CD1c-positive myeloid dendritic cell (primary cell): ENCODE measurements around the gene PTPRF.
"Not testable (repeated sequence)": the region's sequence is repeated elsewhere in the genome, so short reads cannot be mapped to it uniquely, and the experiment has no call there.

ENCODE experiments used
- DNase-seq: peaks from one replicate; pipeline ENCODE4 v3.0.0-alpha.2; 2016; ENCODE audit errors: extremely low spot score

PTPRF gene

GRCh38 chr1:43537423-43538142, 6.9 kb downstream of the PTPRF start:
- DNase-seq: no peak

DNA sequence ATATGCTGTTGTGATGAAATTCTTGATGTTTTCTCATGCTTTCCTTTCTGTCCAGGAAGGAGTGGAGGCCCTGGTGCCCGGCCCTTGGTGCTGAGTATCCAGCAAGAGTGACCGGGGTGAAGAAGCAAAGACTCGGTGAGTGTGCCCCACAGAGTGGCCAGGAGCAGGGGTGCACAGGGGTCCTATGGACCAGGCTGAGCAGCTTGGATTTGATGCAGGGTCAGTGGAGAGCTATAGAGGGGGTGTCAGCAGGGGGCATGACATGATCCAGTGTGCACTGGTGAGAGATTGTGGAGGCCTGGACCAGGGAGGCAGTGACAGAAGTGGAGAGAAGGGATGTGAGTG, 7.4 kb downstream of the PTPRF start:
- DNase-seq: no peak

- no peak for DNase-seq
Measured at GRCh38 chr1:43538969-43539368, 8.3 kb downstream of the PTPRF start.

DNA sequence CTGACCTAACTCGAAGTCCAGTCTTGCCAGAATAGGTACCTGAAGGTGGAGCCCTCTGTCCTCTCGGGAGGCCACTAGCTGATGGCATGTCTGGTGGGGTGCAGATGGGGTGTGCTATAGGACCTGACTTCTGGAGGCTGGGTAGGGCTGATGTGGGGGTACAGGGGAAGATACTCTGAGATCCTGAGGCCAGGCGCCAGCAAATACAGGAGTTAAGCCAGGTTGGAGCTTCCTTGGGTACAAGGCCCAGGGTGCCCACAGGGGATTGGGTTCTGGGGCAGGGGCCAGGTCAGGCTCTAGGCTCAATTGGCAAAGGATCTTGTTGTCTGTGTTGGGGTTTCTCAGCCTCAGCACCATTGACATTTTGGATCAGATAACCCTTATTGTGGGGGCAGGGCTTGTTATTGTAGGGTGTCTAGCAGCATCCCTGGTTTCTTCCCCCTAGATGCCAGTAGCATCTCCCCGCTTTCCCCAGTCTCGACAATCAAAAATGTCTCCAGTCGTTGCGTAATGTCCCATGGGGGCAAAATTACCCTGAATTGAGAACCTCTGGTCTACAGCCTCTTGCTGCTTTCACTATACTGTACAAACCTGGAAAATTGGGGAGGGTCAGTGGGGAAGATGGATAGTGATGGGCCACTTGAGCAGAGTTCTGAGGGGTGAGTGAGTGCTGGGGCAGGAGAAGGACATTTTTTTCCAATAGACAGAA, 9.2 kb downstream of the PTPRF start:
- DNase-seq: no peak

GRCh38 chr1:43540653-43541071, 10.0 kb downstream of the PTPRF start:
- DNase-seq: no peak

- DNase-seq: no peak
Measured at GRCh38 chr1:43541141-43541540, 10.5 kb downstream of the PTPRF start.

GRCh38 chr1:43541721-43542401, 11.2 kb downstream of the PTPRF start:
- no peak for DNase-seq

DNA sequence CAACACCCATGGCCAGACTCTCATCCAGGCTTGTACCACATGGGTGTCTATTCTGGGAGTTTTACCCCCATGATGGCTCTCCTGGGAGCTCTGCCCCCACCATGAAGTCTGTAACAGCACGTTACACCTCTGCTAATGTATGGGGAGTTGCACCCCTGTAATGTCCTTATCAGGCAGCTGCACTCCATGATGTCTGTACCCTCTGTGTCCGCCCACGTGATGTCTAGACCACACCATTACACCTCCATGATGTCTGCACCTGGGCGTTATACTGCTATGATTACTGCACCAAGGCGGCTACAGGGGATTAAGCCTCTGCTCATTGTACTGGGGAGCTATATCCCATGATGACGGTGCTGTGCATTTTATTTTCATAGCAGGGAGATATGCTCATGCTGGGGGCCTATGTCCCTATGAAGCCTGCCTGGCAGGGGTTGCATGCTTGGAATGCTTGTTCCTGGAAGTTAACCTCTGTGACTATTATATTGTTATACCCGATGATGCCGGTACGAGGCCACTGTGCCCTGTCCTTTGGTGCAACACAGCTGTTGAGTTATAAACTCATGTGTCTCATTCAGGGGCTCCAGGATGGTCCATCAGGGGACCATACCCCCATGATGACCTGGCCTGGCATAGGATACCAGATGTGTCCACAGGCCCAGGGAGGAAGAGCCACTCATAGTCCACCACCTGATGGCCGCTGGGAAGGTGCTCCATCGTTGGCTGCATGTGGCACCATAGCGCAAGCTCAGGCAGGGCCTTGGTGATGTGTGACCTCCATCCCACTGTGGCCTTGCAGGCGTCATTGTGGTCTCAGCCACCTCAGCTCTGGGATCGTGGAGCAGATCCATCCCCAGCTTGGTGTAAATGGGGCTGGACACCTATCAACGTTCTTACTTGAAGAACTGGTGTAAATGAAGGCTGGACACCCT, 12.1 kb downstream of the PTPRF start:
- DNase-seq: no peak

GRCh38 chr1:43543567-43543966, 12.9 kb downstream of the PTPRF start:
- DNase-seq: no peak

- no peak for DNase-seq
Measured at GRCh38 chr1:43545339-43545694, 14.6 kb downstream of the PTPRF start.

DNA sequence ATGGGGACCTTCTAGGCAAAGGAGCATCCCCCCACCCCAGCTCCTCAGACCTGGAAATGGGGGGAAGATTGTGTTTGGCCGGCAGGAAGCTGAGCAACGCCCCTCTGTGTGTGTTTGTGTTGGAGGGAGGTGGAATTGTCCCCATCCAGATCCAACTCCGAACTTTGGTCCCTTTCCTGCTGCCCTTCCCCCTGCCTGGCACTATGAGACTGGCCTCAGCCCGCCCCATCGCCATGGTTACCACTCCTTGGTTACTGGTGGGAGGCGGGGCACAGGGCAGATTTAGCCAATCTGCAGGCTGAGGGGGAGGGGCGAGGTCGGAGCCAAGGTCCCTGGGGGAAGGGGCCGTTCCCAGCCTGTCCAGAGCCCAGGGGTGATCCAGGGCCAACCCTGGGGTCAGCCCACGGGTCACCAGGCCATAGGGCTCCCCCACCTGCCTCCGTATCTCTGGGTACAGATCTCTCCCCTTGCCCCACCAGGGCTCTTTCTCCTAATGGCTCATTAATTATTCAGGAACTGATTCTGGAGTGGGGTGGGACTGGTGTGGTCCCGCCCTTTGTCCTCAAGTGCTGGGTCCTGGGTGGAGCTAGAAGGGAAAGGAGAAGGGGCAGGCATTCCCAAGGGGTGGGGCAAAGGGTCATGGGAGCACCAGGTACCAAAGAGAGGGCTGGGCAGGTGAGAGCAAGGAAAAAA, 15.2 kb downstream of the PTPRF start:
- DNase-seq: no peak

DNA sequence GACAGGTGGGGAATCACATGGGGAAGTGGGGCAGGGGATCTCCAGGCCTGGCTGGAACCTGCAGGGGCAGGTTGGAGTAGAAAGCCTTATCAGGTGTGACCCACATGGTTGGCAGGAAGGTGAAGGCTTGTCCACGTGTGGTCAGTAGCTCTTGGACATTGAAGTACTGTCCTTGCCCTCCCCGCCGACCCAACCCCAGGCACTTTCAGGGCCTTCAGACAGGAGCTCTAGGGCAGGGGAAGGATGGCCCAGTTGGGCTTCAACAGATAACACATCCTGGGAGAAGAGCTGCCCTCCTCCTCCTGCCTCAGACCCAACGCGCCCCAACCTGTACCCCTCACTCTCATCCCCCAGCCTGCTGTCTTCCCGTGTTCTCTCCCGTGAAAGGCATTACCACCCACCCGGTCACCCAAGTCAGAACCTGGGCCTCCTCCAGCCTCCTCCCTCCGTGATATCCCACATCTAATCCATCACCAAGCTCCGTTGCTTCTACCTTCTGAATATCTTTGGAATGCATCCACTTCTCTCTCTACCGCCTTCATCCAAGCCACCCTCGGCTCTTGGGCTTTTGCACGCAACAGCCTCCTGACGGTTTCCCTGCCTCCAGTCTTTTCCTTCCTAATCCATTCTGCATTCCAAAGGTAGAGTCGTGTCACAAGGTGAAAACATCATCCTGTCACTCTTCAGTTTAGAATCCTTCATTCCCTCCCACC, 15.9 kb downstream of the PTPRF start:
- DNase-seq: no peak

DNA sequence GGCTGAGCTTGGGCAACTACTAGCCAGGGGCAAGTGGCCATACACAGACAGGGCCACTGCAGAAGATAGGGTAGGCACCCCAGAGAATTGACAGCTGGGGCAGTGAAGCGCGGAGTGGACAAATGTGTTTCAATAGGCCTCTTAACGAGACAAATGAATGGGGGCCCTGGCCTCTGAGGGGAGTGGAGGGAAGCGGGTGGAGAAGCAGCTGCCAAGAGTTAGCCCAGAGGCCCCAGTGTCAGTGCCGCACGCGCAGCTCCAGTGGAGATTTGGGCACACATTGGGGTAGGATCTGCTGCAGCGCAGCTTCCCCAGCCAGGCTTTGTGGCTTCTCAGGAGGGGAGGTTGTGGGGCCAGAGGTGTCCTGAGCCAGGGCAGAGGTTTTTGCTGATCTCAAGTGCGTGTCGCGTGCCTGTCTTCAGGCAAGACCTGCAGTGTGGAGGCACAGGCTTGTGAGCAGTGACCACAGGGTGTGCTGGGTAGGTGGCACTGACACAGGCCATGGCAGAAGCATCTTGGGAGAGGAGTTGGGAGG, 16.9 kb downstream of the PTPRF start:
- no peak for DNase-seq

- no peak for DNase-seq
Measured at GRCh38 chr1:43548285-43549271, 17.9 kb downstream of the PTPRF start.

DNA sequence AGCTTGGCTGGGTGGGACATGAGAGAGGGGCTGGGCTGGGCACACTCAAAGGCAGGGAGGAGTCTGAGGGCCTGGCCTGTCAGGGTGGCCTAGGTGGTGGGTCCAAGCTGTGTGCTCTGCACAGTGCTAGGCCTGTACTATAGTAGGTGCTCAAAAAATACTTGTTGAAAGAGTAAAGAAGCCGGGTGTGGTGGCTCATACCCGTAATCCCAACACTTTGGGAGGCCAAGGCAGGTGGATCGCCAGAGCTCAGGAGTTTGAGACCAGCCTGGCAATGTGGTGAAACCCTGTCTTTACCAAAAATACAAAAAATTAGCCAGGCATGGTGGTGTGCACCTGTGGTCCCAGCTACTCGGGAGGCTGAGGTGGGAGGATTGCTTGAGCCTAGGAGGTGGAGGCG, 18.7 kb downstream of the PTPRF start:
- DNase-seq: not testable (repeated sequence)

GRCh38 chr1:43549921-43550597, 19.4 kb downstream of the PTPRF start:
- peak; percentile 9 for DNase-seq

GRCh38 chr1:43550598-43551246, 20.0 kb downstream of the PTPRF start:
- DNase-seq: no peak

GRCh38 chr1:43551396-43551888, 20.8 kb downstream of the PTPRF start:
- DNase-seq: no peak
